ENCODE measurements around the gene SEZ6. TPM values are rescaled to one million over a fixed set of nuclear protein-coding genes. Genes with fewer than 3 reads are reported as not detected.

SEZ6 gene
- 1.2 TPM in 1 of 2 replicates, not detected in the other for total RNA-seq

GRCh38 chr17:29005936-29006511 lies at the start of gene SEZ6:
TSS of gene SEZ6 (minus strand) at chr17:29006033. CDS start at chr17:29005869, 164 bp downstream.

GRCh38 chr17:29042679-29043538 lies 37.1 kb upstream of the SEZ6 start, which contains the start of gene PIPOX:
TSS of gene PIPOX (plus strand) at chr17:29043141. CDS start at chr17:29043226, 85 bp downstream.

GRCh38 chr17:28951428-28951990 lies 54.3 kb downstream of the SEZ6 start, which contains the start of gene PHF12:
TSS of gene PHF12 (minus strand) at chr17:28951518. CDS start at chr17:28950960, 558 bp downstream.

Other genes starting within 250 kb of the SEZ6 start
- gene FAM222B, start 163.2 kb downstream of the SEZ6 start, total RNA-seq, result 4.8 and 6.6 TPM in 2 replicates
- gene ERAL1, start 151.0 kb downstream of the SEZ6 start, total RNA-seq, result 56.0 and 102 TPM in 2 replicates
- 60.4 and 66.9 TPM in 2 replicates for gene FLOT2, start 108.3 kb downstream of the SEZ6 start, total RNA-seq
- 2.6 and 3.7 TPM in 2 replicates for gene DHRS13, start 103.0 kb downstream of the SEZ6 start, total RNA-seq
- 14.0 and 17.0 TPM in 2 replicates for gene PHF12, start 54.5 kb downstream of the SEZ6 start, total RNA-seq
- not detected in 2 replicates for gene PIPOX, start 37.1 kb upstream of the SEZ6 start, total RNA-seq
- 39.2 and 57.1 TPM in 2 replicates for gene MYO18A, start 174.4 kb upstream of the SEZ6 start, total RNA-seq
- gene CRYBA1, start 240.8 kb upstream of the SEZ6 start, total RNA-seq, result not detected in 2 replicates

All from myometrial cell (primary cell).